Measurements from ENCODE around the gene PRKRIP1.
A peak's percentile ranks its signal among the peaks of the same experiment; 100 is the strongest.

PRKRIP1 gene

GRCh38 chr7:102445674-102446071 lies 49.5 kb downstream of the PRKRIP1 start:
- Histone ChIP-seq H4K20me1 (ENCODE audit: control insufficient read depth, insufficient read depth, low read depth, low read length) (no peaks in the 10 kb centered on the region), H3K4me2 (ENCODE audit: low read length) (peak overlapping the region; percentile 66), H3K4me1 (ENCODE audit: control insufficient read depth, low read length) (peaks cover 73% of the 10 kb centered on the region), H3K79me2 (ENCODE audit: control insufficient read depth, low read length) (peaks cover 45% of the 10 kb centered on the region), H3F3A (ENCODE audit: control insufficient read depth, insufficient read depth) (peaks cover 48% of the 10 kb centered on the region), H3K4me3 (ENCODE audit: low read length) (peak overlapping the region; percentile 50), H3K27me3 (ENCODE audit: control insufficient read depth, low read length) (no peaks in the 10 kb centered on the region), H3K9me3 (ENCODE audit: control insufficient read depth, insufficient read depth, low read length) (no peaks in the 10 kb centered on the region), H3K27ac (ENCODE audit: low read depth, low read length) (peak overlapping the region; percentile 98), H3K36me3 (ENCODE audit: control insufficient read depth, low read length) (peaks cover 71% of the 10 kb centered on the region), H3K9me2 (replicated peaks; ENCODE audit: control insufficient read depth, low read length) (no peaks in the 10 kb centered on the region)
- TF ChIP-seq EZH2phosphoT487 (IDR thresholded peaks at IDR 0.05; ENCODE audit: borderline replicate concordance, low read length), result no peak
- TF ChIP-seq CTCF (IDR thresholded peaks at IDR 0.05; ENCODE audit: low read depth, low read length, poor library complexity, severe bottlenecking), result no peak

GRCh38 chr7:102446387-102447156 lies 50.4 kb downstream of the PRKRIP1 start:
- peaks cover 73% of the 10 kb centered on the region for H3K4me1 ChIP-seq (ENCODE audit: control insufficient read depth, low read length)
- H3K9me2 ChIP-seq (replicated peaks; ENCODE audit: control insufficient read depth, low read length), result no peaks in the 10 kb centered on the region
- peak overlapping the region; percentile 98 for H3K27ac ChIP-seq (ENCODE audit: low read depth, low read length)
- peak overlapping the region; percentile 66 for H3K4me2 ChIP-seq (ENCODE audit: low read length)
- H4K20me1 ChIP-seq (ENCODE audit: control insufficient read depth, insufficient read depth, low read depth, low read length), result peaks cover 4% of the 10 kb centered on the region; the same call in 1 of the 2 replicates
- H3K4me3 ChIP-seq (ENCODE audit: low read length), result peak overlapping the region; percentile 50; the same call in 1 of the 2 replicates
- peaks cover 65% of the 10 kb centered on the region for H3K36me3 ChIP-seq (ENCODE audit: control insufficient read depth, low read length)
- no peaks in the 10 kb centered on the region for H3K9me3 ChIP-seq (ENCODE audit: control insufficient read depth, insufficient read depth, low read length)
- H3F3A ChIP-seq (ENCODE audit: control insufficient read depth, insufficient read depth), result peaks cover 45% of the 10 kb centered on the region
- no peak for TF ChIP-seq EZH2phosphoT487 (IDR thresholded peaks at IDR 0.05; ENCODE audit: borderline replicate concordance, low read length)
- TF ChIP-seq CTCF (IDR thresholded peaks at IDR 0.05; ENCODE audit: low read depth, low read length, poor library complexity, severe bottlenecking), result no peak
- peaks cover 45% of the 10 kb centered on the region for H3K79me2 ChIP-seq (ENCODE audit: control insufficient read depth, low read length)
- no peaks in the 10 kb centered on the region for H3K27me3 ChIP-seq (ENCODE audit: control insufficient read depth, low read length)

- H3K4me2 ChIP-seq (ENCODE audit: low read length), result no peak overlapping the region
- peaks cover 6% of the 10 kb centered on the region; the same call in 1 of the 2 replicates for H4K20me1 ChIP-seq (ENCODE audit: control insufficient read depth, insufficient read depth, low read depth, low read length)
- peaks cover 45% of the 10 kb centered on the region for H3K79me2 ChIP-seq (ENCODE audit: control insufficient read depth, low read length)
- H3K27ac ChIP-seq (ENCODE audit: low read depth, low read length), result no peak overlapping the region
- no peak for TF ChIP-seq CTCF (IDR thresholded peaks at IDR 0.05; ENCODE audit: low read depth, low read length, poor library complexity, severe bottlenecking)
- no peak for TF ChIP-seq EZH2phosphoT487 (IDR thresholded peaks at IDR 0.05; ENCODE audit: borderline replicate concordance, low read length)
- H3K4me1 ChIP-seq (ENCODE audit: control insufficient read depth, low read length), result peaks cover 66% of the 10 kb centered on the region
- H3F3A ChIP-seq (ENCODE audit: control insufficient read depth, insufficient read depth), result peaks cover 43% of the 10 kb centered on the region
- no peaks in the 10 kb centered on the region for H3K27me3 ChIP-seq (ENCODE audit: control insufficient read depth, low read length)
- H3K4me3 ChIP-seq (ENCODE audit: low read length), result no peak overlapping the region
- H3K9me2 ChIP-seq (replicated peaks; ENCODE audit: control insufficient read depth, low read length), result no peaks in the 10 kb centered on the region
- H3K36me3 ChIP-seq (ENCODE audit: control insufficient read depth, low read length), result peaks cover 60% of the 10 kb centered on the region
- no peaks in the 10 kb centered on the region for H3K9me3 ChIP-seq (ENCODE audit: control insufficient read depth, insufficient read depth, low read length)
These were observed 51.1 kb downstream of the PRKRIP1 start for GRCh38 chr7:102447311-102447710.
